ENCODE results near the gene PLIN3. TPM values are rescaled to one million over a fixed set of nuclear protein-coding genes. Genes with fewer than 3 reads are reported as not detected.

The PLIN3 gene
- total RNA-seq, 1 donor from 2014 or later = 157 TPM

- H3K4me3 ChIP-seq (ENCODE audit: insufficient read depth, low read depth, low read length) = no peak overlapping the region
- Mint-ChIP-seq H3K4me1 (ENCODE audit: low read depth, unreplicated experiment) (no peaks in the 10 kb centered on the region), H3K9me3 (ENCODE audit: unreplicated experiment) (no peaks in the 10 kb centered on the region), H3K27ac (ENCODE audit: unreplicated experiment) (no peak overlapping the region), H3K27me3 (ENCODE audit: low read depth, unreplicated experiment) (no peaks in the 10 kb centered on the region), H3K4me3 (ENCODE audit: unreplicated experiment) (no peak overlapping the region), H3K36me3 (ENCODE audit: low read depth, unreplicated experiment) (no peaks in the 10 kb centered on the region)
- H3K4me2 ChIP-seq (ENCODE audit: low read length) = no peak overlapping the region
- FAIRE-seq = no peak
- no peaks in the 10 kb centered on the region for H3K27me3 ChIP-seq (ENCODE audit: insufficient read depth, low read length)
- no peaks in the 10 kb centered on the region for H3K79me2 ChIP-seq (ENCODE audit: insufficient read depth, low read length)
- H3K9ac ChIP-seq (ENCODE audit: low read length) = no peak overlapping the region
- no peaks in the 10 kb centered on the region for H3K4me1 ChIP-seq (ENCODE audit: insufficient read depth, low read length)
- H3K9me3 ChIP-seq (ENCODE audit: insufficient read depth, low read depth, low read length) = no peaks in the 10 kb centered on the region
- H4K20me1 ChIP-seq (ENCODE audit: insufficient read depth, low read length) = no peaks in the 10 kb centered on the region
- H3K27ac ChIP-seq (ENCODE audit: low read depth, low read length) = no peak overlapping the region
- TF ChIP-seq CTCF (IDR thresholded peaks at IDR 0.05; ENCODE audit: insufficient read depth, low read depth, low read length) (peak; percentile 62), EZH2 (IDR thresholded peaks at IDR 0.05; ENCODE audit: insufficient read depth, low read length) (no peak)
- peak; percentile 9 for DNase-seq (ENCODE audit: low read depth)
- H3K36me3 ChIP-seq (ENCODE audit: insufficient read depth, low read length) = no peaks in the 10 kb centered on the region
- H2AFZ ChIP-seq (ENCODE audit: low read depth, low read length) = no peak overlapping the region
Observed at GRCh38 chr19:4803736-4804695, 63.5 kb downstream of the PLIN3 start.

GRCh38 chr19:4802711-4803110, 64.8 kb downstream of the PLIN3 start:
- H3K9ac ChIP-seq (ENCODE audit: low read length) = no peak overlapping the region
- no peak overlapping the region for H2AFZ ChIP-seq (ENCODE audit: low read depth, low read length)
- Mint-ChIP-seq H3K4me3 (ENCODE audit: unreplicated experiment) (no peak overlapping the region), H3K9me3 (ENCODE audit: unreplicated experiment) (no peaks in the 10 kb centered on the region), H3K4me1 (ENCODE audit: low read depth, unreplicated experiment) (no peaks in the 10 kb centered on the region), H3K36me3 (ENCODE audit: low read depth, unreplicated experiment) (peaks cover 2% of the 10 kb centered on the region), H3K27me3 (ENCODE audit: low read depth, unreplicated experiment) (no peaks in the 10 kb centered on the region), H3K27ac (ENCODE audit: unreplicated experiment) (no peak overlapping the region)
- no peaks in the 10 kb centered on the region for H3K9me3 ChIP-seq (ENCODE audit: insufficient read depth, low read depth, low read length)
- no peak overlapping the region for H3K27ac ChIP-seq (ENCODE audit: low read depth, low read length)
- no peak overlapping the region for H3K4me2 ChIP-seq (ENCODE audit: low read length)
- no peak for TF ChIP-seq CTCF (IDR thresholded peaks at IDR 0.05; ENCODE audit: insufficient read depth, low read depth, low read length)
- TF ChIP-seq EZH2 (IDR thresholded peaks at IDR 0.05; ENCODE audit: insufficient read depth, low read length) = no peak
- H4K20me1 ChIP-seq (ENCODE audit: insufficient read depth, low read length) = no peaks in the 10 kb centered on the region
- no peaks in the 10 kb centered on the region for H3K36me3 ChIP-seq (ENCODE audit: insufficient read depth, low read length)
- H3K4me3 ChIP-seq (ENCODE audit: insufficient read depth, low read depth, low read length) = no peak overlapping the region
- no peaks in the 10 kb centered on the region for H3K79me2 ChIP-seq (ENCODE audit: insufficient read depth, low read length)
- H3K27me3 ChIP-seq (ENCODE audit: insufficient read depth, low read length) = no peaks in the 10 kb centered on the region
- FAIRE-seq = no peak
- no peaks in the 10 kb centered on the region for H3K4me1 ChIP-seq (ENCODE audit: insufficient read depth, low read length)
- DNase-seq (ENCODE audit: low read depth) = no peak

Measured in astrocyte (in vitro differentiated cells and primary cell).